Body of pancreas (tissue), 4 donors: ENCODE measurements around the gene CDH11.

Experiments
- CTCF ChIP-seq, 7 experiments: fragments of 450-650 bp in 4 of 7; fragments of 200-600 bp in 3 of 7; sonication (generic) in 3 of 7; IDR thresholded peaks; one replicate each; pipeline ENCODE4 v1.5.1; 2016 to 2019; ENCODE audit warnings: antibody characterized with exemption in 7 of 7
- POLR2A ChIP-seq, 3 donors: fragments of 450-650 bp; IDR thresholded peaks; one replicate each; pipeline ENCODE4 v1.6.1; 2016; ENCODE audit warnings: antibody characterized with exemption in 3 of 3, mild to moderate bottlenecking in 2 of 3

- TF ChIP-seq CTCF (IDR thresholded peaks at IDR 0.05) (no peak), POLR2A (IDR thresholded peaks at IDR 0.05) (no peak)
Observed at GRCh38 chr16:64950262-64950661, 171.6 kb downstream of the CDH11 start.
